Stimulated activated CD8-positive, alpha-beta memory T cell treated with anti-CD3 and anti-CD28 coated beads, Interleukin-4, amount 100 ng/mL, for 1 hour (primary cell): ENCODE data around the gene FAM83C.

Experiments
- DNase-seq, 2 donors: peaks; one replicate each; pipeline ENCODE4 v3.0.0-alpha.2; 2020; ENCODE audit warnings: low read depth in 2 of 2, low spot score in 1 of 2

The FAM83C gene

DNA sequence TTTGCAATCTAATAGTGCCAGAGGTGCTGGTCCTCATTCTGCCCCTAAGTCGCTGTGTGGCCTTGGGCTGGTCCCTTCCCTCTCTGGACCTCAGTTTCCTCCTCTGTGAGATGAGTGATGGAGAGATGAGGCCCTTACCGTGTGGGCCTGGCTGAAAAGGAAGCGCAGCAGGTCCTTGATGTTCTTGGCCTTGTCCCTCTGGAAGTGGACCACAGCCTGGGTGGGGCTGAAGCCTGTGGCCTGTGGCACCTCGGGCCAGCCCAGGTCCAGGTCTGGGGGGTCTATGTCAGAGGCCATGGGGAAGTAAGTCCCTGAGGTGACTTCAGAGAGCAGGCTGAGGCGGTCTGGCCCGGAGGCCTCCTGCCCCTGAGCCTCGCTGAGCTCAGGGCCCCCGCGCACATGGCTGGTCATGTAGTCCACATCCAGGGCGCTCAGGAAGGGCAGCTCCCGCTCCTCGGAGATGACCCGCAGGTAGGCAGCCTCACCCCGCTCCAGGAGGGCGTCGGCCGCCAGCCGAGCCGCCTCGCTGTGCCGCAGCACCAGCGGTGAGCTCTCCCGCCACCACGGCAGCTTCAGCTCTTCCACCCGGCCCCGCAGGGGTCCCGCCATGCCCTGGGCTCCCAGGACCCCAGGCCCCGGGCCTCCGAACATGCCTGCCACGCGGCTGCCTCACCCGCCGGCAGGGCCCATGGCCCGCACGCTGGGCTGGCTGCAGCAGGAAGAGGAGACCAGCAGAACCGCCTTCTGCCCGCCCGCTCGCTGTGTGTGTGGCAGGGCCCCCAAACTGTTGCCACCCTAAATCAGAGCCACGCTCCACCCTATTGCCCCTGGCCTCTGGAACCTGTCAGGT lies at the start of gene FAM83C:
FAM83C (minus strand) TSS at position 772 of the 850 bp plus-strand sequence; CDS start at position 651, 121 bp downstream.
- no peak for DNase-seq

DNA sequence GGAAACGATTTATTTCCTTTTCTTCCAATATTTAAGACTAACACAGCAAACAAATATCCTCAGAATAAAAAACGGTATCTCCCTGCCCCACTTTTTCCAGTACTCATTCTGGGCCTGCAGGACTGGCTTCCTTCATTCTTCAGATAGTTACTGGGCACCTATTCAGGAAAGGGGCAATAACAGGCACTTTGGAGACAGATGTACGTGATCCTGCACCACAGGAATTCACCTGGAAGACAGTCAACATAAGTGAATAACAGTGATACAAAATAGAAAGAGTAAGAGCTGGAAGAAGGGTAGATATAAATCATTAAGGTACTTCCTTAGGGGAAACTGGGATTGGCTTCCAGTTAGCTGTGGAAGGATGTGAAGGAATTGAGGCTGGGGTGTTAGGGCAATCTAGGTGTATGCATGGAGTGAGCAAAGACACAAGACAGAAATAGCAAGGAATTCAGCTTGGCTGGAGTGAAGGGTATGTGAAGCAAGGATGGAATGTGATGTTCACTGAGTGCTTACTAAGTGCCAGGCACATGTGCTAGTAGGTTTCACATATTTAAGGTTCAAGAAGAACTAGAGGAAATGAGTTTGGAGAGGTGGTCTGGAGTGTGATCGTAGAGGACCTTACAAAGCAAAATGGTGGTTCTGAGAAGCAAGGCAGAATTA lies 49.3 kb upstream of the FAM83C start:
- no peak for DNase-seq

DNA sequence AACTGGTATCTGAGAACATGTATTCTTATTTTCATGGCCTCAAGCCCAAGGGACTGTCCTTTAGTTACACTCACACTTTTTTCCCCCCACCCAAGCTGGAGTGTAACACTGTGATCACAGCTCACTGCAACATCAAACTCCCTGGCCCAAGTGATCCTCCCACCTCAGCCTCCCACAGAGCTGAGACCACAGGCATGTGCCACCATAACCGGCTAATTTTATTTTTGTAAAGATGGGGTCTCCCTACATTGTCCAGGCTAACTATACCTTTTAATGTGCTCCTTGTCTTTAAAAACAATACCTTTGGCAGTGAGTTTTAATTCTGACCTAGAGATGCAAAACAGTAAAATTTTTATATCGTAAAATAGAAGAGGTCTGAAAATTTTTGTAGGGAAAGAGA lies 48.2 kb upstream of the FAM83C start:
- DNase-seq: no peak

DNA sequence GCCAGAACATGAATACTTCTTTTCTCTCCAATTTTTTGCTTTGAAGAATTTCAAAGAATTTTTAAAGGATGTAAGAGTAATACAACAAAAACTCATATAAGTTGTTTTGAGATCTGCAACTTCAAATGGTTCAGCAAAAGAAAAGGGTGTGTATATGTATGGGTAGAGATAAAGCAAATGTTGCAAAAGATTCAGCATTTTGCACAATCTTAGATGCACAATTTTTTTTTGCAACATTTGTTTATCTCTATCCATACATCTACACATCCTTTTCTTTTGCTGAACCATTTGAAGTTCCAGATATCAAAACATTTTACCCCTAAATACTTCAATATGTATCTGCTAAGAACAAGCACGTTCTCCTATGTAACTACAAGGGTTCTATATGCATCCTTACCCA lies 47.4 kb upstream of the FAM83C start:
- no peak for DNase-seq

DNA sequence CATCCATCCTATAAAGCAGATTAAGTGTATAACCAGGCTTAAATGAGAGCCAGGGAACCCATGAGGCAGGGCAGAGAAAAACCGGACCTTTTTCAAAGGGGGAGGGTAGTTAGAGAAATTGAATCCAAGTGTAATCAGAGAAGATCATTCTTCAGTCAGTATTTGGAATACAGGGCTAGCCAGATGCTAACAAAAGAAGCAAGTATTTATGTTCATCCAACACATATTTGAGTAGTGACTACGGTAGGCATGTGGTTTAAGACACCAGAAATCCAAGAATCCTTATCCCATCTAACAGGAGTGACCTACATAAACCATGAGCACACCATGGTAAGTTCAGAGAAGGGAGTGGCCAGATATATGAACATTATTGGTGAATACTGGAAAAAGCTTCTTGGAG lies 46.8 kb upstream of the FAM83C start:
- DNase-seq: no peak

DNA sequence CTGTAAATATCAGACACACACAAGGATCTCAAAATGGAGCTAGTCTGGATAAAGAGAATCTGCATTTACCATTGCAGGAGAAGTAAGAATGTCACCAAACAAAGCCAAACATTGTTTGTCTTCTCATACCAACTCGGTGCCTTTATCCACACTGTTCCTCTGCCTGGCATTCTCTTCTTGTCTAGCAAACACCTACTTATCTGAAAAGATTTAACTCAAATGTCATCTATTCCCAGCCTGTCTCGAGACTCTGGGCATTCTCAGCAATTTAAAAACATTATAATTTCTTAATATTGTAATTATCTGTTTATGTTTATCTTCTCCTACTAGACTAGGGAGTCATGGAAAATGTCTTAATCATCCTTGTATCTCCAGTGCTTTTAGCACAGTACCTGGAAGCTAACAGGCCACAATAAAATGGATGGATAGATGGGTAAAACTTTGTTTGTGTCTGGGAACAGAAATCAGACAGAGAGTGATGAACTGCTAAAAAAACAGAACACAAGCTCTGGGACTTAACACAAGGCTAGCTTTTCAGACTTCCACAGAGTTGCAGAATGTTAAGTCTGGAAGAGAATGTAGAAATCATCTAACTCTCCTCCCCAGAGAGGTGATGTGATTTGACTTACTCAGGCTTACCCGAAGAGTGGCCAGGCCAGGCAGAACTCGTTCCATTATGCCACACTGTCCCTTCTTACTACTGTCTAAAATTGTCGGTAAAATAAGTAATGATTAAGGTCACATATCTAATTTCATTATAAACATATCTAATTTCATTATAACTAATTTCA lies 42.3 kb upstream of the FAM83C start:
- DNase-seq: no peak

DNA sequence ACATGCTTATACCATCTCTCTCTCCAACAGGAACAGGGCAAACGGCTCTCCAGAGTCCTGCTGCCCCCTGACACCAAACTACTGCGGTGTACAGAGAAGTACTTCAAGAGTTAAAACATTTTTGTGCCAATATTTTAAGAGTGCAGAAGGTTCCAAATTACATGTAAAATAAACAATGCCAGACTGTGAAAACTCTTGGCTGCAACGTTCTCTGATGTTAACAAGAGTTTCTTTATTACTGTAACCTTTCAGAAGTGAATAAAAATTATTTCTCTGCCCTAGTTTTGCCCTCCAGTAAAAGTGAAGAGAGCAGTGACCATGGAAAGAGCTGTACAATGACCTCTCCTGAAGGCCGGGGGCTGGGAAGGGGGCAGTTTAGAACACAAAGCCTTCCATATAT lies 41.4 kb upstream of the FAM83C start:
- DNase-seq: no peak

DNA sequence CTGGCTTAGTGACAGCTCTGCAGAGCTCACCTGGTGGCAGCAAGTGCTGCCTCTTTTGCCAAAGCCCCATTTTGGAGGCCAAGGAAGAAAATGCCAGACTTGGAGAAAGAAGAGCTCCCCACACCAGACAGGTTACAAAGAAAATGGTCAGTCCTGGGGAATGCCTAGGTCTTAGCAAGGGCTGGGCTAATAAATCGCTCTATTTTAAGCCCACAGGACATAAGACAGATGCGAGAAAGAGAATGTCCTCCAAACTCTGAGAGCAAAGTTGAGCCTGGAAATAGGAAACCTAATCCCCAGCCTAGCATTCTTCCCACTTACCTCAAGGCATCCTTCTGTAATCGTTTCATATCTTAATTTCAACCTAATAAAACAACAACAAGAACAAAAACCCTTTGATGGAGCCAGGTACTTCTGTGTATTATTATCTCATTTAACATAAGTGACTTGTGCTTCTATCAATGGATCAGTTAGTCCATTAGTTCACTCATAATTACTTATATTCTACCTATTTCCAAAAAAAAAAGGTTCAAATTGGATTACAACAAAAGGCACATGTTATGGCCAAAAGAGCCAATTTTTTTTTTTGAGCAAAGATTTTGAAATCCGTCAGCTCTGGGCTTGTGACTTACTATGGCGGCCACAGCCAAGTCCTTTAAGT lies 40.4 kb upstream of the FAM83C start:
- DNase-seq: no peak

DNA sequence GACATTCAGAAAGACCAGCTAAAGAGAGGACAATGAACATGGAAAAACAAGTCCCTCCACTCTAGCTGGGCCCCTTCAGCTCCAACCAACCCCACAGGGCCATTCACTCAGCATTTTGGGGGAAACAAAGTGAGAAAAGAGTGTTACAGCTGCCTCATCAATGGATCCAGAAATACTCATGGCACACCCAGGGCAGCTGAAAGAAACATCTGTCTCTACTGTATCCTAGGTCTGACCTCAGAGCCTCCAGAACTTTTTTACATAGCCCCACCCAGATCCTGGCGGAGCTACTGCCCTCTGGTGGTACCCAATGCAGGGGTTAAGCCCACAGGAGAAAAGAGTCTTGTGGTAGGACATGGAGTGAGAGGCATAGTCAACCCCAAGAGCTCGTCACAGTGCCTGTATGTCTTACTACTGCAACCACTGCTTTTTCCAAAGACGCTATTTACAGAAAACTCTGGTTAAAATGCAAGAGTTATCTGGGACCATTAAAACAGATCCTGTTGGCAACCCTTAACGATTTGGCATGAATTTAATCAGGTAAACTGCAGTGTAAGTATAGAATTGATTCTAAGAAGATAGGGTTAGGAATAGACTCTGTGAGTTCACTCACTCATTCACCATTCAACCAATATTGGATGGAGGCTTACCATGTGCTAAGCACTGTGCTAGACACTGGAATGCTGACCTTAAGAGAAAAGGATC lies 37.4 kb upstream of the FAM83C start:
- no peak for DNase-seq

DNA sequence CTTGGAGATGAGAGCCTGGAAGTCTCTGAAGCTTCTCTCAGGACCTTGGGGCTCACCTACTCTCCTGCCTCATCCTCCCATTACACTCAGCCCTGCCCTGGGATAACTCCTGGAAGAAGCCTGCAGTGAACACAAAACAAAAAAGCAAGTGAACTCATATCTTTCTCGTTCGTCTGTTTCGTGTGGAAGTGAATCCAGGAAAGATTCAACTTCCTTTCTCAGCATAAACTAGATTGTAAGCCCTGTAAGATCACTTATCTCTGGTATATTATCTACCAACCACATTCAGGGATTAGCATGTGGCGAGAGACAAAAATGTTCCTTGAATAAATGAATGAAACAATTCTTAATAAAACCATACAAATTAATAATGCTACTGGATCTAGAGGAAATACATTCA lies 36.5 kb upstream of the FAM83C start:
- DNase-seq: no peak

DNA sequence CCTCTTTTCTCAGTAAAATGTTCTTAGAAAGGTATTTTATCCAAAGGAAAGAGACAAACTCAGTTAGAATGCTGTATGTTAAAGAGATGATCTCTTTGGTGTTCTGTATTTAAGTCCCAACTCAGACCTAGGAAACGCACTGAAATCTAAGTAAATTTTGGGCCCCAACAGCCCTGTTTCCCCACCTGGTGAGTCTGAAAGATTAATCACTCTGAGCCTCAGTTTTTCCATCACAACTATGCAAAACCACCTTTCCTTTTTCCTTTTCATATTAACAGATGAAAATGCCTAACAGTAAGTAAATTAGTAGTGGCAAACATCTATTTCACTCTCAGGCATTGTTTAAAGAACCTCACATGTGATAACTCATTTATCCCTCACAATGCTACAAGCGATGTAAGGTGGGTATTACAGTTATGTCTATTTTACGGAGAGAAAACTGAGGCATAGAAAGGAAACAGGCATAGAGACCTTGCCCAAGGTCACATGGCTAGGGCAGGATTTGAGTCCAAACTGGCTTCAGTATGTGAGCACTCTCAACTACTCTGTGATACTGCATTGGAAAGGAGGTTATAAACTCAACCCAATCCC lies 36.0 kb upstream of the FAM83C start:
- DNase-seq: no peak

DNA sequence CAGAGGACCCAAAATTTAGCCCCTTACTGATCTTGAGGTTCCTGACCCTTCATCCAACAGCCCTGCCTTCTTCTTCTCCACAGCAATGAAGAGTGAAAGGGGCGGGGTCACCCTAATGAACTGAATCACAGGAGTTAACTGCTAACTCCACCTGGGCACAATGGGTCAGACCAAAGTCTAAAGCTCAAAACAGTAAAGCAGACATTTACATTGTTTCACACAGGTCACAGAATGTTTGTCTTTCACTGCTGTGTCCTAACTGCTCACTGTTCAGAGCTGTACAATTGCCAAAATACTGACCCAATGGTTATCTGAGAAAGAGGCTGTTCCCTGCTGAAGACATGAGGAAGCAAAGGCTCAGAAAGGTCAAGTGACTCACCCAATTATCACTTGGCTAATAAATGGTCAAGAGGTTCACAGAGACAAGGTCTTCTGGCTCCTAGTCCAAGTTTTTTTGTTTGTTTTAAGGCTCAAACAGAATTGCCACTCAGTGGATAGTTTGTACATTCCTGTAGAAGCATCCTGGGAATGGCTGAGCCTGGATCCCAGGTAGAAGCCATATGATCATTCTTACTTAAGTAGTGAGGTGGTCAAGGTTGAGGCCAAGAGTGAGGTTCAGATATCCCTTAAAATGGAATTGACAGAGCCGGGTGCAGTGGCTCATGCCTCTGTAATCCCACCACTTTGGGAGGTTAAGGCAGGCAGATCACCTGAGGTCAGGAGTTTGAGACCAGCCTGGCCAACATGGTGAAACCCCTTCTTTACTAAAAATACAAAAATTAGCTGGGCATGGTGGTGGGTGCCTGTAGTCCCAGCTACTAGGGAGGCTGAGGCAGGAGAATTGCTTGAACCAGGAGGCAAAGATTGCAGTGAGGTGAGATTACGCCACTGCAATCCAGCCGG lies 35.1 kb upstream of the FAM83C start:
- no peak for DNase-seq

DNA sequence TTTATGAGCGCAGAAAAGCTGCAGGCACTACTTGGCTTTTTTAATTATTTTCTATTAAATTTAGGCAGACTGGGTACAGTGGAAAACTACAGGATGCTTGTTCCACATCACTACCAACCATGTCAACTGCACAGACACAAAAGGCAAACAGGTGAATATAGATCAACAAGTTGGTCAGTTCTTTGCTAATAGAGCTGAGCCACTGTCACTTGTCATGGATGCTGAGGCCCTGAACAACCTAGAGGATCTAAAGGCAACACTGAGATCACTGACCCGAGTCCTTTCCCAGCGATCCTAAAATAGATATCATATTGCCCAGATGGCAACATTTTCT lies 34.5 kb upstream of the FAM83C start:
- DNase-seq: no peak

DNA sequence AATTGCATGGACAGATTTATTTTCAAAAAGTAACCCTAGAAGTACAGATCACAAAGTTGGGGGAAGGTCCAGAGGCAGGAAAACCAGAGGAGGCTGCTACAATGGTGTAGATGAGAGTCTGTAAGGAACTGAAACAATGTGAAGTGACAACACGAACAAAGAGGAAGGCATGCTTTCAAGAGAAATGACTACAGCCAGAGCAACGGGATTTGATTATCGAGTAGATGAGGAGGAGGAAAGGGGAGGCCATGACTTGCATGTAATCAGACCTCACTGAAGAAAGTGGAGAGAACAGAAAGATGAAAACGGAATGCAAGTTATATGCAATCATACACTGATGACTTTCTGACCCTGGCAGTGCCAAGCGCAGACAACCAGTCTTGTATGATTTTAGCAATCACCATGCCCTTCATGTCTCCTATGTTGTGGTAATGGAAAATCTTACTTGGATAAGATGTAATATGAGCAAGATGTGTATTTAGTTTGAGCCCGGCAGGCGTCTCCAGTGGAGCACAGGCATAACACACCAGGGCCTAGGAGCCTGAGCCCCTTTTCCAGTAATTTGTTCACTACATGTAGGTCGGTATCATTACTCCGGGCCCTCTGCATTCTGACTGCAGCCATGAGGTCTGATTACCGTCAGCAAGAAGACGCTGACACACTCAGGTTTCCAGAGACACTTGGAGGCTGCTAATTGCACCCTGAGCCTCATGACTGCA lies 34.0 kb upstream of the FAM83C start:
- DNase-seq: no peak

DNA sequence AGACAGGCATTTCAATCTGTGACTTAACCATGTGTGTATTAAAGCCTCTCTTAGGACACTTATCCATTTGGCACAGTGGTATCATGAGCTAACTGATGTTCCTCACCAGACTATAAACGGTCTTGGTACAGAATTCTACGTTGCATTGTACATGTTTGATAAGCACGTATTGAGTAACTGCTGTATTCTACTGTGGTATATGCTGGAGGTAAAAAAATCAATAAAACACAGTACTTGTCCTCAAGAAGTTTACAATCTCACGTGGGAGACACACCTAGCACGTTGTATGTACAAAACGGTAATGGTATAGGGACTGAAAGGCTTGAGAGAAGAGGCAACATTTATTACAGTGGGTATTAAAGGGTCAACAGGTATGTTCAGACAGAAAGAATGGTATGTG lies 33.2 kb upstream of the FAM83C start:
- no peak for DNase-seq

DNA sequence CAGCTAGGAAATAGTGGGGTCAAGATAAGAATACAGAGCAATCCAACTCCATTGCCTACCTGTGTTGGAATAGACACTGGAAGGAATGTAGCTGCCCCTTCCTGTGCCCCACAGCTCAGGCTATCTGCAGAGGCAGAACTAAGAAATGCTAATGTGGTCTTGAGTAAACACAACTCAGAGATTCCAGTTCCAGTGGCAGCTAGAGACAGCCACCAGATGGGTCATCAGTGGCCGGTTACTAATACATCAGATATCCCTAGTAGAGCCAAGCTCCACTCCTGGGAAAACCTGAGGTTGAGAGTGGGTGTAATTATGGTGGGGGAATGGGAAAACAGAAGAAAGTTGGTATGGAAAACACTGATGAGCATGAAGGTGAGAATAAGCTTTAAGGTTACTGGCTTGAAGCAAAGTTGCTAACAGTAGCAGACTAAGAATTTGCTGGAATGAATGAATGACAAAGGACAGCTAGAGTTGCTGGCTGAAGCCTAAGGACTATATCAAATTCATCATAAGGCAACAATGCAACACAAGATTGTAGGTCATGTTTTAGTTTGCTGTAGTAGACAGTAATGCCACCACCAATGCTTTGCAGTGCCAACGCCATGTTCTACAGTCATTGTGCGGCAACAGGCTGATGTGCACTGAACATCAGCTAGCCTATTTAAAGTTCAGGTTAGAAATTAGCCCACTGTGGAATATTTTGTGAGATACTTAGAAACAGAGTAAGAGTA lies 28.3 kb upstream of the FAM83C start:
- DNase-seq: no peak

DNA sequence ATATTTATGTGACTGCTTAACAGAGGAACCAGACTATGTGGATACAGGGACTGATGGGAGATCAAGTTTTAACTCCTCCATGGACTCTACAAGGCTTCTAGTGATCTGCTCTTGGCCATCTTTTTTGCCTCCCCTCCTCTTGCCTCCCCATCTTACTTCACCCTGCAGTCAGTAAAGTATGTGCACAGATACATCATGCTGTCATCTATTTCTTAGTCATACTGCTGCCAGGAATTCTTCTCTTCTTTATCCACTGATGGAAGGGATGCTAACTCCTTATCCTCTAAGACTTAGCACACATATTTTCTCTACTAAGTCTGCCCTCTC lies 27.6 kb upstream of the FAM83C start:
- no peak for DNase-seq

DNA sequence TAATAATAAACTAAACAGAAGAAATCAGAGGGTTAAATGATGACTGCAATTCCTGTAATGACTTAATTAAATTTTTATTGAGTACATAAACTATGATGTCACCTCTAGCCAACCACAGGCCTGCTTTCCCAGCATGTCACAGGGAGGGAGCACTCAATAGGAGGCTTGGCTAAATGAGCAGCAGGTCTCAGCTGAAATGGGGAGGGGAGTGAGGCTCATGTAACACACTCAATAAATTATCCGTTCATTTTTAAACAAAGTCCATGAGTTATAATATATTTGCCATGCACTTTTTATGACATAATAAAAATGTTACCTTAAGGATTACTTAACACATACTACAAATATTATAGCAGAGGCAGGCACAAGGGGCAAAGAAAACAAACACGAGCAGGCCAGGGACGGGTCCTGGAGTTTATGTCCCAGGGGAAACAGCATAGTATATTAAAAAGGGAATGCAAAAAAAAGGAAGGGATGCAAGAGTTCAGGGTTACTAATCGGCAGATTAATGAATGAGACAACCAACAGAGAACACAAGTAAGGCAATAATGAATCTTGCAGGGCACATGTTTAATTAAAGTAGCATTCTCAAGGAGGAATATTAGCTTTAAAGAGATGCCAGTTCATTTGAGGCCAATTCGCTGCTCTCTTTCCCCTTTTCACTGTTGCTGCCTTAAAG lies 27.1 kb upstream of the FAM83C start:
- DNase-seq: no peak
